Fibroblast of mammary gland (primary cell): ENCODE results near the gene OPN1SW.

Source experiments
- DNase-seq: peaks from one replicate; pipeline ENCODE4 v3.0.0-alpha.2; 2010; ENCODE audit warnings: low read depth
- H3K4me3 ChIP-seq: 2 replicates; pipeline ENCODE4 v1.5.1; 2011; ENCODE audit warnings: low read depth, mild to moderate bottlenecking, low read length, moderate library complexity; ENCODE audit not compliant: control insufficient read depth
- CTCF ChIP-seq: conservative IDR thresholded peaks from 2 replicates; pipeline ENCODE4 v1.5.1; 2011; ENCODE audit warnings: low read depth, low read length, inconsistent platforms; ENCODE audit not compliant: control insufficient read depth, insufficient read depth

OPN1SW gene

GRCh38 chr7:128773604-128774003, 2.0 kb downstream of the OPN1SW start:
- no peak for DNase-seq
- no peak overlapping the region for H3K4me3 ChIP-seq

GRCh38 chr7:128770233-128770632, 5.4 kb downstream of the OPN1SW start:
- no peak overlapping the region for H3K4me3 ChIP-seq
- TF ChIP-seq CTCF = no peak
- no peak for DNase-seq

More at GRCh38 chr7:128773604-128774003, 2.0 kb downstream of the OPN1SW start:
- TF ChIP-seq CTCF = no peak

GRCh38 chr7:128767475-128768110, 8.0 kb downstream of the OPN1SW start:
- no peak for TF ChIP-seq CTCF
- DNase-seq = no peak
- H3K4me3 ChIP-seq = no peak overlapping the region

- H3K4me3 ChIP-seq = no peak overlapping the region
- no peak for TF ChIP-seq CTCF
- DNase-seq = no peak
These were observed 12.1 kb downstream of the OPN1SW start for GRCh38 chr7:128763541-128763940.

GRCh38 chr7:128759242-128759641, 16.4 kb downstream of the OPN1SW start:
- no peak overlapping the region for H3K4me3 ChIP-seq
- TF ChIP-seq CTCF = no peak
- no peak for DNase-seq

- no peak for DNase-seq
- TF ChIP-seq CTCF = no peak
- H3K4me3 ChIP-seq = no peak overlapping the region
These were observed 17.0 kb downstream of the OPN1SW start for GRCh38 chr7:128758553-128758952.

- H3K4me3 ChIP-seq = no peak overlapping the region
- DNase-seq = no peak
- no peak for TF ChIP-seq CTCF
These were observed 18.4 kb downstream of the OPN1SW start for GRCh38 chr7:128757203-128757602.
